Esophagus muscularis mucosa (tissue), 4 donors: ENCODE results near the gene NT5C3A. TPM values are rescaled to one million over a fixed set of nuclear protein-coding genes. Genes with fewer than 3 reads are reported as not detected.

Source experiments
- DNase-seq: peaks from one replicate; pipeline ENCODE4 v3.0.0-alpha.2; 2017; ENCODE audit errors: extremely low spot score
- H3K27ac ChIP-seq, 4 donors: fragments of 200-600 bp; sonication (generic); replicated peaks in 1 of 4; 1 replicate in 3 of 4; 2 replicates in 1 of 4; pipeline ENCODE4 v1.5.1; 2016 to 2019; ENCODE audit warnings: mild to moderate bottlenecking in 1 of 4
- H3K27me3 ChIP-seq, 4 donors: fragments of 200-600 bp; sonication (generic); one replicate each; pipeline versions ENCODE4 v1.5.1 to v1.6.0; 2016 to 2019
- H3K36me3 ChIP-seq, 4 donors: fragments of 200-600 bp; sonication (generic); one replicate each; pipeline ENCODE4 v1.5.1; 2016 to 2019
- H3K4me1 ChIP-seq, 4 donors: fragments of 200-600 bp; sonication (generic); one replicate each; pipeline ENCODE4 v1.5.1; 2016 to 2019
- H3K4me3 ChIP-seq, 4 donors: fragments of 200-600 bp; sonication (generic); 1 replicate in 2 of 4; 2 replicates in 2 of 4; pipeline ENCODE4 v1.5.1; 2016 to 2019; ENCODE audit warnings: mild to moderate bottlenecking in 4 of 4, moderate library complexity in 1 of 4
- H3K9me3 ChIP-seq, 4 donors: fragments of 200-600 bp; sonication (generic); 1 replicate in 3 of 4; 2 replicates in 1 of 4; pipeline ENCODE4 v1.5.1; 2016 to 2019
- EP300 ChIP-seq: sonication (generic); formaldehyde crosslinking; IDR thresholded peaks from one replicate; pipeline ENCODE4 v1.6.1; 2017; ENCODE audit warnings: antibody characterized with exemption
- POLR2A ChIP-seq: fragments of 450-650 bp; IDR thresholded peaks from one replicate; pipeline ENCODE4 v1.6.1; 2017; ENCODE audit warnings: antibody characterized with exemption, moderate library complexity, mild to moderate bottlenecking, low read depth
- POLR2AphosphoS5 ChIP-seq, 2 donors: sonication (generic); formaldehyde crosslinking; IDR thresholded peaks; one replicate each; pipeline ENCODE4 v1.6.1; 2017; ENCODE audit warnings: antibody characterized with exemption in 2 of 2
- WGBS: methylation state at CpG from one replicate; pipeline ENCODE4 v1.1.5; 2018; 5-methylcytosine and 5-hydroxymethylcytosine counted together
- intact Hi-C: fragments of 100-400 bp; cut with DNase I; formaldehyde crosslinking; loops from one replicate; pipeline ENCODE4 v1.15.1; 2023
- total RNA-seq, 4 donors: library from RNA; depleted of rRNA; stranded (reverse); fragments of >200 nt; gene quantifications; one replicate each; pipeline versions ENCODE4 v1.1.0 to v1.2.1, GENCODE V29; 2016
- TF ChIP-seq, protein P1 (sequence below), 3 experiments: fragments of 200-600 bp in 2 of 3; fragments of 450-650 bp in 1 of 3; sonication (generic) in 2 of 3; IDR thresholded peaks; one replicate each; pipeline ENCODE4 v1.5.1; 2017 to 2019; ENCODE audit warnings: antibody characterized with exemption in 3 of 3, mild to moderate bottlenecking in 2 of 3, moderate library complexity in 1 of 3

NT5C3A gene
- total RNA-seq, 4 donors from 2014 or later = 13.9 to 22.0 (median 19.7) TPM

DNA sequence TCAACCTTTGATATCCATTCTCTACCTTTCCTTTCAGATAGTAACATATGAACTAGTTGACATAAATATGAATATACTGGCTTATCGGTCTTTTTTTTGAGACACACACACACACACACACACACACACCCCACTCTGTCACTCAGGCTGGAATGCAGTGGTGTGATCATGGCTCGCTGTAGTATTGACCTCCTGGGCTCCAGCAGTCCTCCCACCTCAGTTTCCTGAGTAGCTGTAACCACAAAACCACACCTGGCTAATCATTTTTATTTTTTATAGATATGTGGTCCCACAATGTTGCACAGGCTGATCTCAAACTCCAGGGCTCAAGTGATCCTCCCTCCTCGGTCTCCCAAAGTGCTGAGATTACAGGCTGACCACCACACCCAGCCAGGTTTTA, 14.2 kb upstream of the NT5C3A start:
- 93% methylated on average over 3 of the region's 3 CpGs for WGBS
- Histone ChIP-seq H3K4me1 (peaks cover 5 to 16% (median 12%) of the 10 kb centered on the region in 4 donors), H3K9me3 (no peaks in the 10 kb centered on the region), H3K27me3 (no peaks in the 10 kb centered on the region), H3K36me3 (no peaks in the 10 kb centered on the region), H3K27ac (no peak overlapping the region), H3K4me3 (no peak overlapping the region)
- TF ChIP-seq, protein P1, sequence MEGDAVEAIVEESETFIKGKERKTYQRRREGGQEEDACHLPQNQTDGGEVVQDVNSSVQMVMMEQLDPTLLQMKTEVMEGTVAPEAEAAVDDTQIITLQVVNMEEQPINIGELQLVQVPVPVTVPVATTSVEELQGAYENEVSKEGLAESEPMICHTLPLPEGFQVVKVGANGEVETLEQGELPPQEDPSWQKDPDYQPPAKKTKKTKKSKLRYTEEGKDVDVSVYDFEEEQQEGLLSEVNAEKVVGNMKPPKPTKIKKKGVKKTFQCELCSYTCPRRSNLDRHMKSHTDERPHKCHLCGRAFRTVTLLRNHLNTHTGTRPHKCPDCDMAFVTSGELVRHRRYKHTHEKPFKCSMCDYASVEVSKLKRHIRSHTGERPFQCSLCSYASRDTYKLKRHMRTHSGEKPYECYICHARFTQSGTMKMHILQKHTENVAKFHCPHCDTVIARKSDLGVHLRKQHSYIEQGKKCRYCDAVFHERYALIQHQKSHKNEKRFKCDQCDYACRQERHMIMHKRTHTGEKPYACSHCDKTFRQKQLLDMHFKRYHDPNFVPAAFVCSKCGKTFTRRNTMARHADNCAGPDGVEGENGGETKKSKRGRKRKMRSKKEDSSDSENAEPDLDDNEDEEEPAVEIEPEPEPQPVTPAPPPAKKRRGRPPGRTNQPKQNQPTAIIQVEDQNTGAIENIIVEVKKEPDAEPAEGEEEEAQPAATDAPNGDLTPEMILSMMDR (IDR thresholded peaks at IDR 0.05) = no peak
- TF ChIP-seq POLR2AphosphoS5 (IDR thresholded peaks at IDR 0.05) (no peak), EP300 (no peak), POLR2A (no peak)
- DNase-seq = no peak
- intact Hi-C loops = no loop called here

DNA sequence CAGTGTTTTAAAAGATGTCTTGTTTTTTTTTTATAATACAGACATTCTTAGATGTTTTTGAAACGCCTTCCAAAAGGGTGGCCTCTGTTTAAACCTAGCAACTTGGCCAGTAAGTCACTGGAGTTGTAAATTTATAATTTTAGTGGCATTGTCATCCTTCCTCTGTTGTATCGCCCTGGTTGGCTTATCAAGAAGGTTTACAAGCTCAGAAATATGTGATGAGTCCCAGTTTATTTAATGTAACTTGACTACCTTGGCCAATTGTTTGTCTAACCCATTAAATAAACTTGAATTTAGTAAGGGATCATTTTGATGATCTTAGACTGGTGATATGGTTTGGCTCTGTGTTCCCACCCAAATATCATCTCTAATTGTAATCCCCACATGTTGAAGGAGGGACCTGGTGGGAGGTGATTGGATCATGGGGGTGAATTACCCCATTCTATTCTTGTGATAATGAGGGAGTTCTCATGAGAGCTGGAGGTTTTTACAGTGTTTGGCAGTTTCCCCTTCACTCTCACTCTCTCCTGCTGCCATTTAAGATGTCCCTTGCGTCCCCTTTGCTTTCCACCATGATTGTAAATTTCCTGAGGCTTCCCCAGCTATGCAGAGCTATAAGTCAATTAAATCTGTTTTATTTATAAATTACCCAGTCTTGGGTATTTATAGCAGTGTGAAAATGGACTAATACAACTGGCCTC, 13.4 kb upstream of the NT5C3A start:
- TF ChIP-seq POLR2AphosphoS5 (IDR thresholded peaks at IDR 0.05) = no peak
- TF ChIP-seq EP300 = no peak
- TF ChIP-seq, protein P1 (IDR thresholded peaks at IDR 0.05) = no peak
- no peak for TF ChIP-seq POLR2A
- WGBS = 85% methylated on average over 3 of the region's 3 CpGs
- Histone ChIP-seq H3K36me3 (no peaks in the 10 kb centered on the region), H3K27me3 (no peaks in the 10 kb centered on the region), H3K9me3 (no peaks in the 10 kb centered on the region), H3K4me3 (no peak overlapping the region), H3K4me1 (peaks cover 5 to 16% (median 12%) of the 10 kb centered on the region in 4 donors), H3K27ac (no peak overlapping the region)
- intact Hi-C loops = no loop called here
- no peak for DNase-seq

DNA sequence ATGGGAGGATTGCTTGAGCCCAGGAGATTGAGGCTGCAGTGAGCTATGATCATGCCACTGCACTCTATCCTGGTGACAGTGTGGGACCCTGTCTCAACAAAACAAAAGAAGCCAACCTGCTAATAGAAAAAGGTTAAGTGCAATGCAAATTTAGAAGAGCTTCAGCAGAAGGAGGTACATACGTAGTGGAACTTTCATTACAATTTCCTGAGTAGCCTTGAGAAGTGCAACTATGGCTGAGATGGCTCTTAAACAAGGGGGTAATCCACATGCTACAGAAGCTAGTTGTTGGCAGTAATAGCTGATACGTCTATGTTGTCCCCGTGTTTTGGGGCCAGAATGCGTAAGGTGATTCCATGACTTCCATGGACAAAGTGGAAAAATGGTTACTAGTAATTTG, 10.7 kb upstream of the NT5C3A start:
- Histone ChIP-seq H3K4me1 (peaks cover 5 to 16% (median 12%) of the 10 kb centered on the region in 4 donors), H3K27ac (no peak overlapping the region), H3K36me3 (no peaks in the 10 kb centered on the region), H3K9me3 (peaks cover 0 to 5% (median 2%) of the 10 kb centered on the region in 4 donors), H3K4me3 (no peak overlapping the region), H3K27me3 (no peaks in the 10 kb centered on the region)
- whole genome bisulfite sequencing = 86% methylated on average over 4 of the region's 4 CpGs
- TF ChIP-seq POLR2A (no peak), POLR2AphosphoS5 (IDR thresholded peaks at IDR 0.05) (no peak), EP300 (no peak)
- TF ChIP-seq, protein P1 (IDR thresholded peaks at IDR 0.05) = no peak
- DNase-seq = no peak
- intact Hi-C loops = no loop called here

DNA sequence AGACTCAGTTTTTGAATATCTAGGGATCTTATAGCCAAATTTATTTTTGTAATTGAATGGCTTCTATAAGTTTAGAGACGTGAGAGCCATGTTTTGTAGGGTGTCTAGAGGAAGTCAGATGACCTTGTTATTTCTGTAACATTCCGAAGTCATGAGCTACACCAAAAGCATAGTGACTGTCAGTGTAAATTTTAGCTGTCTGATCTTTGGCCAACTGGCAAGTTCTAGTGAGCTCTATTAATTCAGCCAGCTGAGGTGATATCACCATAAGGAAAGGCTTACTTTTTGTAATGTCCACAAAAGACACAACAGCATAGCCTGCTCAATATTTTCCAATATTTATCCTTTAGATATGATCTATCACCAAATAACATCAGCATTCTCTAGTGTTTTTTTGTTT, 9.9 kb upstream of the NT5C3A start:
- Histone ChIP-seq H3K9me3 (peaks cover 0 to 5% (median 2%) of the 10 kb centered on the region in 4 donors), H3K4me1 (peaks cover 5 to 16% (median 12%) of the 10 kb centered on the region in 4 donors), H3K36me3 (no peaks in the 10 kb centered on the region), H3K27ac (peak overlapping the region in 1 of 4 donors; percentile 9), H3K27me3 (no peaks in the 10 kb centered on the region), H3K4me3 (no peak overlapping the region)
- intact Hi-C loops = no loop called here
- TF ChIP-seq EP300 = no peak
- peak in 1 of 2 donors; percentile 23 for TF ChIP-seq POLR2AphosphoS5 (IDR thresholded peaks at IDR 0.05)
- DNase-seq = no peak
- 30% methylated on average over 2 of the region's 2 CpGs for WGBS

DNA sequence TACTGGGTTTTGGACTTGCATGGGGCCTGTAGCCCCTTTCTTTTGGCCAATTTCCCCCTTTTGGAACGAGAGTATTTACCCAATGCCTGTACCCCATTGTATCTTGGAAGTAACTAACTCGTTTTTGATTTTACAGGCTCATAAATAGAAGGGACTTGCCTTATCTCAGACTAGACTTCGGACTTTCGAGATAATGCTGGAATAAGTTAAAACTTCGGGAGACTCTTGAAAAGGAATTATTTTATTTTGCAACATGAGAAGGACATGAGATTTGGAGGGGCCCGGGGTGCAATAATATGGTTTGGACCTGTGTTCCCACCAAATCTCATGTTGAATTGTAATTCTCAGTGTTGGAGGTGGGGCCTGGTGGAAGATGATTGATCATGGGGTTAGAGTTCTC, 8.3 kb upstream of the NT5C3A start:
- Histone ChIP-seq H3K9me3 (peaks cover 0 to 11% (median 5%) of the 10 kb centered on the region in 4 donors), H3K36me3 (no peaks in the 10 kb centered on the region), H3K27me3 (no peaks in the 10 kb centered on the region), H3K27ac (no peak overlapping the region), H3K4me1 (peaks cover 5 to 16% (median 12%) of the 10 kb centered on the region in 4 donors), H3K4me3 (no peak overlapping the region)
- TF ChIP-seq POLR2AphosphoS5 (IDR thresholded peaks at IDR 0.05) = no peak
- TF ChIP-seq EP300 = no peak
- no peak for TF ChIP-seq POLR2A
- TF ChIP-seq, protein P1 (IDR thresholded peaks at IDR 0.05) = no peak
- no peak for DNase-seq
- intact Hi-C loops = no loop called here
- WGBS = 86% methylated on average over 6 of the region's 6 CpGs
